HEK293 (cell line): ENCODE measurements around the gene ATP13A2.

Experiments used
- BCL11B ChIP-seq: fragments of 450-650 bp; formaldehyde crosslinking; IDR thresholded peaks from 2 replicates; pipeline ENCODE4 v1.5.1; 2016; ENCODE audit warnings: low read depth, missing biosample characterization, missing genetic modification characterization
- CTCF ChIP-seq: fragments of 450-650 bp; formaldehyde crosslinking; IDR thresholded peaks from 2 replicates; pipeline ENCODE4 v1.5.1; 2016; ENCODE audit warnings: missing biosample characterization, missing genetic modification characterization
- ELK4 ChIP-seq: IDR thresholded peaks from 2 replicates; pipeline ENCODE4 v1.6.1; 2011; ENCODE audit warnings: mild to moderate bottlenecking, low read depth, low read length, borderline replicate concordance
- KLF16 ChIP-seq: fragments of 450-650 bp; formaldehyde crosslinking; IDR thresholded peaks from 2 replicates; pipeline ENCODE4 v1.5.1; 2017; ENCODE audit warnings: missing biosample characterization, missing genetic modification characterization
- REST ChIP-seq: fragments of 450-650 bp; formaldehyde crosslinking; IDR thresholded peaks from 2 replicates; pipeline ENCODE4 v1.5.1; 2016; ENCODE audit warnings: missing biosample characterization, missing genetic modification characterization
- SALL2 ChIP-seq: fragments of 450-650 bp; formaldehyde crosslinking; IDR thresholded peaks from 2 replicates; pipeline ENCODE4 v1.5.0; 2017; ENCODE audit warnings: missing biosample characterization, mild to moderate bottlenecking, missing genetic modification characterization, borderline replicate concordance
- ZNF274 ChIP-seq, 2 experiments: fragments of 200-500 bp in 1 of 2; fragments of 450-650 bp in 1 of 2; sonication (Bioruptor generic) in 1 of 2; formaldehyde crosslinking in 1 of 2; IDR thresholded peaks; 2 replicates each; pipeline versions ENCODE4 v1.5.1 to v1.6.1; 2014 to 2016; ENCODE audit warnings: borderline replicate concordance in 1 of 2, inconsistent platforms in 1 of 2, low read length in 1 of 2, missing biosample characterization in 1 of 2, missing genetic modification characterization in 1 of 2
- ZNF335 ChIP-seq: fragments of 450-650 bp; formaldehyde crosslinking; conservative IDR thresholded peaks from 2 replicates; pipeline ENCODE4 v1.5.1; 2016; ENCODE audit warnings: missing biosample characterization, missing genetic modification characterization
- ZNF510 ChIP-seq: fragments of 450-650 bp; formaldehyde crosslinking; IDR thresholded peaks from 2 replicates; pipeline ENCODE4 v1.5.1; 2018; ENCODE audit warnings: mild to moderate bottlenecking, missing genetic modification characterization, missing biosample characterization; ENCODE audit not compliant: insufficient replicate concordance
- ZNF585B ChIP-seq: fragments of 450-650 bp; formaldehyde crosslinking; IDR thresholded peaks from 2 replicates; pipeline ENCODE4 v1.5.1; 2016; ENCODE audit warnings: missing biosample characterization, missing genetic modification characterization
- ZNF645 ChIP-seq: fragments of 450-650 bp; formaldehyde crosslinking; IDR thresholded peaks from 2 replicates; pipeline ENCODE4; 2016; ENCODE audit warnings: missing biosample characterization, missing genetic modification characterization
- ZNF692 ChIP-seq: fragments of 450-650 bp; formaldehyde crosslinking; IDR thresholded peaks from 2 replicates; pipeline ENCODE4 v1.5.1; 2016; ENCODE audit warnings: missing biosample characterization, missing genetic modification characterization

GRCh38 chr1:17053685-17054410, 42.1 kb upstream of the ATP13A2 start, which contains the start of gene SDHB:
- TF ChIP-seq ZNF645 (tag by site-specific recombination) (no peak), ZNF692 (tag by site-specific recombination) (peak; percentile 69), ZNF335 (tag by site-specific recombination) (peak; percentile 85), ZNF274 (IDR thresholded peaks at IDR 0.05; ENCODE audit: low read length) (no peak), ZNF274 (tag by site-specific recombination; IDR thresholded peaks at IDR 0.05; ENCODE audit: borderline replicate concordance) (no peak), BCL11B (tag by site-specific recombination) (peak; percentile 75; the same call in 1 of the 2 replicates), ELK4 (no peak), CTCF (no peak), ZNF510 (tag by site-specific recombination) (no peak), KLF16 (tag by site-specific recombination) (no peak; the same call in 1 of the 2 replicates), ZNF585B (no peak), REST (no peak), SALL2 (tag by site-specific recombination) (no peak)
